NCI-H526 (cell line): ENCODE data around the gene ZBTB32.
"Not testable (repeated sequence)": the region's sequence is repeated elsewhere in the genome, so short reads cannot be mapped to it uniquely, and the experiment has no call there.

Experiments
- DNase-seq, 2 experiments: peaks; one replicate each; lab custom pipeline; 2025; lab: John Stamatoyannopoulos, UW

ZBTB32 gene

GRCh38 chr19:35704218-35704617 is at the start of gene ZBTB32:
Gene ZBTB32 (plus strand): TSS chr19:35704558. CDS start chr19:35714627, 10,069 bp downstream.
- no peak for DNase-seq

DNA sequence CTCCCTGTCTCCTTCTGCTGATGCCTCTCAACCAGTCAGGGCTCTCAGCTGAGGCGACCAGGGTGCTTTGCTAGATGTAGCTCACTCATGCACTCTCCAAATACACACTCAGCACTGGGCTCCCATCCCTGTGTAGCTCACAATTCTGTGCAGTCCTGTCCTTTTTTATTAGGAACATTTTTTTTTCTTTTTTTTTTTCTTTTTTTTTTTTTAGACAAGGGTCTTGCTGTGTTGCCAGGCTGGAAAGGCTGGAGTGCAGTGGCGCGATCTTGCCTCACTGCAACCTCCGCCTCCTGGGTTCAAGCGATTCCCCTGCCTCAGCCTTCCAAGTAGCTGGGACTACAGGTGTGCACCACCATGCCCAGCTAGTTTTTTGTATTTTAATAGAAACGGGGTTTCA is 49.5 kb upstream of the ZBTB32 start:
- DNase-seq = not testable (repeated sequence)

GRCh38 chr19:35655600-35655999 is 48.8 kb upstream of the ZBTB32 start:
- DNase-seq = no peak

- DNase-seq = no peak
Measured at GRCh38 chr19:35656700-35657099, 47.7 kb upstream of the ZBTB32 start.

GRCh38 chr19:35657904-35658700 is 46.3 kb upstream of the ZBTB32 start:
- no peak for DNase-seq

GRCh38 chr19:35661995-35662340 is 42.4 kb upstream of the ZBTB32 start:
- no peak for DNase-seq

- no peak for DNase-seq
Measured at GRCh38 chr19:35663981-35664380, 40.4 kb upstream of the ZBTB32 start.

DNA sequence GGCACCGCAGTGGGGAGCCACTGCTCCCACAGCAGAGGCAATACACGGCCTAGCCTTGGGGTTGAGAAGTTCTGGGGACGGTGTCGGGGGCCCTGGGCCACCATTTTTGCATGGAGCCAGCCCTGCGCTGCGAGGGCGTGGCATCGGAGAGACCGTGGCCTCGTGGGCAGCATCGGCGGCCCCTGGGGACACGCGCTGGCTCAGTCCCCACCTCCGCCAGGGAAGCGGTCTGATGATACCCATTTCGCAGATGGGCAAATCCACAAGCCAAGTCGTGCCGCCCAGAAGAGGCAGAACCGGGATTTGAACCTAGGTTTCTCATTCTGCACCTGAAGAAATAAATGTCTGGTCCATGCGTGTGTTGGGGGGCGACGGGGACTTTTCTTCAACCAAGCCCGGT is 39.2 kb upstream of the ZBTB32 start:
- DNase-seq = no peak

DNA sequence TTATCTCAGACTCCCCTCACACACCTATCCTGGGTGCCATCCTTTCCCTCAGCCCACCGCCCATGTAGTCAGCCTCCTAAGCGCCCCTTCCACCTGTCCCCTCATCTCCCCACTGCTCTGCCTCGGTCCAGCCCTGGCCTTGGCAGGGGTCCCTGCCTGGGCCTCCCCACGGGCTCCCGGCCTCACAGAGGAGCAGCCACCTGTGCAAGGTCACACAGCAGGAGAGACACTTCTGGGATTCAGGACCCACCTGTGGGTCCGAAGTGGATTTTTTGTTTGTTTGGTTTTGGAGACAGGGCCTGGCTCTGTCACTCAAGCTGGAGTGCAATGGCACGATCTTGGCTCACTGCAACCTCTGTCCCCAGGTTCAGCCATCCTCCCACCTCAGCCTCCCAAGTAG is 38.8 kb upstream of the ZBTB32 start:
- no peak for DNase-seq

DNA sequence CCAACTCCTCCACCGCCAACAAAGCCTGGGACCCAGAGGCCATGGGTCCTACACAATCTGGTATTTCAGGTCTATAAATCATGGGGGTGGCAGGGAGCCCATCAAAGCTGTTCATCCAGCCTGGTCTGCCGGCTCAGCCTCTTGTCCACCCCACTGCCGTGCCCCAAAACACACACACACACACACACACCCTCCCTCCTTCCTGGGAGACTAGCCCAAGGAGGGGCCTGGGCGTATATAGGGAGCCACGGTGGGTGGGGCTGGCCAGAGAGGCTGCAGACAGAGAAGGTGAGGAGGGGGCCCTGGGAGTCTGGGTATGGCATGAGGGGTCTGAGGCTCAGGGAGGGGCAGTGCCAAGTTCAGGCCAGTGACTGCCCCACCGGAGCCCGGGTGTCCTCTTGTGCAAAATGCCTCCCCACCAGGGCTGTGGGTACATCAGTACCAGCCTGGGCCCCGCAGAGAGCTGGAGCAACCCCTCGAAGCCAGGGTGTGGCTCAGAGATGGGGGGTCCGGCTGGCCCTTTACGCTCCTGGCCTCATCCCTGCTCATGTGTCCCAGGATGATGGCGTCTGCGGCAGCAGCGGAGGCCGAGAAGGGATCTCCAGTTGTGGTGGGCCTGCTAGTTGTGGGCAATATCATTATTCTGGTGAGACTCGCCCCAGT is 38.0 kb upstream of the ZBTB32 start, which contains the start of gene UPK1A:
Gene UPK1A, plus strand, starts transcription at position 267 of the 663 bp plus-strand sequence. Its CDS starts 296 bp downstream, at position 563.
- DNase-seq = no peak

- no peak for DNase-seq
Measured at GRCh38 chr19:35669566-35669965, 34.8 kb upstream of the ZBTB32 start.

GRCh38 chr19:35669974-35670373 is 34.4 kb upstream of the ZBTB32 start:
- no peak for DNase-seq

DNA sequence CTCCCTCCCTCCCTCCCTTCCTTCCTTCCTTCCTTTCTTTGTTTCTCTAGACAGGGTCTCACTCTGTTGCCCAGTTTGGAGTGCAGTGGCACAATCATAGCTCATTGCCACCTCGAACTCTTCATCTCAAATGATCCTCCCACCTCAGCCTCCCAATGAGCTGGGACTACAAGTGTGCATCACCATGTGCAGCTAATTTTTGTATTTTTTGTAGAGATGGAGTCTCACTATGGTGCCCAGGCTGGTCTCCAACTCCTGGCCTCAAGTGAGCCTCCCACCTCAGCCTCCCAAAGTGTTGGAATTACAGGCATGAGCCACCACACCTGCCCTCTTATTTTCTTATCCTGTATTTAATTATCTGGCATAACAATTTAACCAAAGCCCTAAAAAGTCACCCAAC is 33.7 kb upstream of the ZBTB32 start:
- no peak for DNase-seq

DNA sequence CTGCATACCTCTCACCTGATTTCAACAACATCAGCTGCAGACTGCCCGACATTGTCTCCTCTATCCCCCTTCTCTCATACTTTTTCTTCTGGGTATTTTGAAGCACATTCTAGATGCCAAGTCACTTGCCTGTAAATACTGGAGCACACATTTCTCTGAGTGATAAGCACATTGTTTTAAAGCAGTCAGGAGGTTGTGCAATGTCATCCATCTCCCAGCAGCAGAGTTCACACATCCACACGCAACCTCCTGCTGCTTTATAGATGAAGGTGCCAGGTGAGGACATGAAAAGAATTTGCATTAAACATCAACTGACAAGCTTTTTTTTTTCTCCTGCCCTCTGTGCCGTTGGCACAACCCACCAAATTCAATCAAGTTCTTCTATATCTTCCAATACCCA is 32.5 kb upstream of the ZBTB32 start:
- DNase-seq = peak; percentile 87 to 88

GRCh38 chr19:35673121-35673804 is 31.1 kb upstream of the ZBTB32 start:
- DNase-seq = peak; percentile 72 to 88

DNA sequence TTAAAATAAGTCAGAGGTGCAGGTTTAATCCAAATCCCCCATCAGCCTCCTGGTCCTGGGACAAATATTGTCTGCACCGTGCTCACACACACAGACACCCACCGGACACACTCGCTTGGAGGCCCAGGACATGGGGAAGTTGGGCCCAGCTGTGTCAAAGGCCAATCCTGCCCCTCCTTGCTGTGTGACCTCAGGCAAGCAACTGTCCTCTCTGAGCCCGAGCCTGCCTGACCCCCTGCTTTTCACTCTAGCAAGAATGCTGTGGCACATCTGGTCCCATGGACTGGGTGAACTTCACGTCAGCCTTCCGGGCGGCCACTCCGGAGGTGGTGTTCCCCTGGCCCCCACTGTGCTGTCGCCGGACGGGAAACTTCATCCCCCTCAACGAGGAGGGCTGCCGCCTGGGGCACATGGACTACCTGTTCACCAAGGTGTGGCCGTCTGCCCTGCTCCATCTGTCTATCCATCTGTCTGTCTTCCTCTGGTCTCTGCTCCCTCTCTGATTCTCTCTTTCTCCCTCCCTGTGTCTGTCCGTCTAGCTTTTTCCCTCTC is 28.7 kb upstream of the ZBTB32 start:
- DNase-seq = no peak

- no peak for DNase-seq
Measured at GRCh38 chr19:35689836-35690235, 14.5 kb upstream of the ZBTB32 start.

GRCh38 chr19:35691106-35691505 is 13.3 kb upstream of the ZBTB32 start:
- DNase-seq = not testable (repeated sequence)

DNA sequence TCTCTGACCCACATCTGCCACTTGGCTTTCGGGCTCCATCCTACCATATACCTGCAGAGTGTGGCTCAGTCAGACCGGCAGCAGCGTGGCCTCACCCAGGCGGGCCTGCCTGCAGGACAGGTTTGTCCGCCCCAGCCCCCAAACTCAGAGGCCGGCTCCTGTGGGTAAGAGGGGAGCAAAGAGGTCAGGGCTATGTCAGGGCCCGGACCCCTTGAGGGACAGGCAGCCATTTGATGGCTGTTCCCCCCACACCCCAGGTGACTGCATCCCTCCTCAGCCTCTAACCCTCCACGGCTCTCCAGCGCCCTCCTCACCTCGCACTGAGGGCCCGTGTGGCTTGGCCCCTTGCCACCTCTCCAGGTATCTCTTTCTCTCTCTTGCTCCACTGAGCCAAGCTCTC is 12.3 kb upstream of the ZBTB32 start:
- DNase-seq = no peak

DNA sequence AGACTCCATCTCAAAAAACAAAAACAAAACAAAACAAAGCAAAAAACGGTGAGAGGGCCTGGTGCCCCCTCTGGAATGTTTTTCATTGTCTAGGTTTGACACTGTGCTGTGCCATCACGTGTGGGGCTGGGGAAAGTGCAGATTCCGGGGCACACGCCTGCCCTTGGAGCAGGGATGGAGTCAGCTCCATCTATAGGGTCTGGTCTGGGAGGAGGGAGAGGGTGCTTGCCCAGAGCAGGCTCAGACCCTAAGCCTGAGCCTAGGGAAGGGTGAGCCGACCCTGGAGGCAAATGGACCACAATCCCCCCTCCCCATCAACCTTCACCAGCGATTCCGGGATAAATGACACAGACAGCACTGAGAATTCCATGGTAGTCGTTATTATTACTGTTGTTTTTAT is 10.9 kb upstream of the ZBTB32 start:
- no peak for DNase-seq

- DNase-seq = peak; percentile 79 to 97
Measured at GRCh38 chr19:35693835-35694599, 10.3 kb upstream of the ZBTB32 start.

DNA sequence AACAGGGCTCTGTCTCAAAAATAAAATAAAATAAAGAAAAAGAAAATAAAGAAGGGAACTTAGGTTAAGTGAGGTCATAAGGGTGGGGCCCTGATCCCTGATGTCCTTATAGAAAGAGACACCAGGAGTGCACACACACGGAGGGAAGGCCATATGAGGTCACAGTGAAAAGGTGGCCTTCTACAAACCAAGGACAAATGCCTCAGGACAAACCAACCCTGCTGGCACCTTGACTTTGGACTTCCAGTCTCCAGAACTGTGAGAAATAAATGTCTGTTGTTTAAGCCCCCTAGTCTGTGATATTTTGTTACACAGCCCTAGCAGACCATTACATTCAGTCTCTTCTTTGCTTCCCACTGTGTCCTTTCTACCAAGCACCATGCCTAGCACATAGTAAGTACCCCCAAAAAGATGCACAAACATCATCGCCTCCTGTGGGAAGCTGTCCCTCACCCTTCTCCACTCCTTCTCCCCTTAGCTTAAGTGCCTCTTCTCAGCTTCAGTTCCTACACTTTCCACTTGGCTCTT is 8.4 kb upstream of the ZBTB32 start:
- DNase-seq = no peak
